NCI-H128 (cell line): ENCODE measurements around the gene CDH22.

Experiments used
- DNase-seq: peaks from one replicate; lab custom pipeline; 2025; ENCODE audit not compliant: unreplicated experiment; lab: John Stamatoyannopoulos, UW

Gene CDH22, protein sequence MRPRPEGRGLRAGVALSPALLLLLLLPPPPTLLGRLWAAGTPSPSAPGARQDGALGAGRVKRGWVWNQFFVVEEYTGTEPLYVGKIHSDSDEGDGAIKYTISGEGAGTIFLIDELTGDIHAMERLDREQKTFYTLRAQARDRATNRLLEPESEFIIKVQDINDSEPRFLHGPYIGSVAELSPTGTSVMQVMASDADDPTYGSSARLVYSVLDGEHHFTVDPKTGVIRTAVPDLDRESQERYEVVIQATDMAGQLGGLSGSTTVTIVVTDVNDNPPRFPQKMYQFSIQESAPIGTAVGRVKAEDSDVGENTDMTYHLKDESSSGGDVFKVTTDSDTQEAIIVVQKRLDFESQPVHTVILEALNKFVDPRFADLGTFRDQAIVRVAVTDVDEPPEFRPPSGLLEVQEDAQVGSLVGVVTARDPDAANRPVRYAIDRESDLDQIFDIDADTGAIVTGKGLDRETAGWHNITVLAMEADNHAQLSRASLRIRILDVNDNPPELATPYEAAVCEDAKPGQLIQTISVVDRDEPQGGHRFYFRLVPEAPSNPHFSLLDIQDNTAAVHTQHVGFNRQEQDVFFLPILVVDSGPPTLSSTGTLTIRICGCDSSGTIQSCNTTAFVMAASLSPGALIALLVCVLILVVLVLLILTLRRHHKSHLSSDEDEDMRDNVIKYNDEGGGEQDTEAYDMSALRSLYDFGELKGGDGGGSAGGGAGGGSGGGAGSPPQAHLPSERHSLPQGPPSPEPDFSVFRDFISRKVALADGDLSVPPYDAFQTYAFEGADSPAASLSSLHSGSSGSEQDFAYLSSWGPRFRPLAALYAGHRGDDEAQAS

DNA sequence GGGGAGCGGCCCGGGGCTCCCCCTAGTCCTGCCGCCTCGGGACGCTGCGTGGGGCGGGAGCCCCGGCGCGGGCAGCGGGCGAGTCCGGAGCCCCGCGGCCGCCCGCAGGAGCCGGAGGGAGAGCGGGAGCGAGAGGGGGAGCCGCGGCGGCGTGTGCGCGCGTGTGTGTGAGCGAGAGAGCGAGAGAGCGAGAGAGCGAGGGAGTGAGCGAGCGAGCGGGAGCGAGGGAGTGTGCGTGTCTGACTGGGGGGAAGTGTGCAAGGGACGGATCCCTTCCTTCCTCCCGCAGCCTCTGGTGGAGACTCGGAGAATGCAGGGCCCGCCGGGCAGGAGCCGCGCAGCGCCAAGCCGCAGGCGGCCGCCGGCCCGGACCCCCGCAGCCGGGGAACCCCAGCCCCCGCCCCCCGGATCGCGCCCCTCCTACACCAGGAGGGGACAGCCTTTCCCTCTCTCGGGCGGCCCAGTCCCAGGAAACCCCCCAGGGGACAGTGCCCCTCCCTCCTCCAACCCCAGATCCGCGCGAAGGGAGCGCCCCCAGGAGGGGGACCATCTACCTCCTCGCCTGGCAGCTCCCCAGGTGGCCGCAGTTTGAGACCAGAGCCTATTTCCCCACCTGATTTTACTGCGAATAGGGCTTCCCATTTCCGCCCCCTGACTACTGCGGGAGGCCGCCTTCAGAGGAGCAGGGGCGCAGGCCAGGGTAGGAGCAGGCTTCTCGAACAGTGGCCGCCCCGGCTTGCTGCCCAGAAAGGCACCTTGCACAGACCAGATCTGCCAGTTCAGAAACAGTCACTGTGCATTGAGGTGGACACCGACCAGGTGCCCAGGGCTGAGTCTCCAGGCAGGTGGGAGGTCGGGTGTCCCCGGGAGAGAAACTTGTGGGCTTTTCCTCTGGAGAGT lies at the start of gene CDH22:
Gene CDH22 (minus strand): TSS at position 241 of the 900 bp plus-strand sequence. CDS start 57,204 bp downstream, outside the sequence.
- peak; percentile 50 for DNase-seq

DNA sequence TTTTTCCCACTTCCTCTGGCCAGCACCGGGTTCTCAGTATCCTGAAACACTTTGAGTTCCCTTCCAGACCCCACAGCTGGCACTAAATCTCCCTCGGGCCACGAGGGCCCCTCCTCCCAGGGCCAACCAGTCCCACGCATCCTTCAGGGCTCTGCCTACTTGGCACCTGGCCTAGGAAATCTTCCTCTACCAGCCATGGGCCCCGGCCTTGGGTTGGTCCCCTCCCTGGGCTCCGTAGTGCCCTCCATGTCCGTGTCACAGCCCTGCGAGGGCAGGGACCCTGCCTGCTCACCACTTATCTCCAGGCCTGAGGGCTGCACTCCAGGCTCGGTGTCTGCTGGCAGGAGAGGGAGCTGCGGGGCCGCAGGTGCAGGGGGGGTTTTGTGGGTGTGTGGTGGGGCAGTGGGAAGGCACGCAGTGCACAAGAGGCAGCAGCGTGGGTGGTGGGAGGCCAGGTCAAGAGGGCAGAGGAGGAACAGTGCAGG lies 48.8 kb upstream of the CDH22 start:
- no peak for DNase-seq

DNA sequence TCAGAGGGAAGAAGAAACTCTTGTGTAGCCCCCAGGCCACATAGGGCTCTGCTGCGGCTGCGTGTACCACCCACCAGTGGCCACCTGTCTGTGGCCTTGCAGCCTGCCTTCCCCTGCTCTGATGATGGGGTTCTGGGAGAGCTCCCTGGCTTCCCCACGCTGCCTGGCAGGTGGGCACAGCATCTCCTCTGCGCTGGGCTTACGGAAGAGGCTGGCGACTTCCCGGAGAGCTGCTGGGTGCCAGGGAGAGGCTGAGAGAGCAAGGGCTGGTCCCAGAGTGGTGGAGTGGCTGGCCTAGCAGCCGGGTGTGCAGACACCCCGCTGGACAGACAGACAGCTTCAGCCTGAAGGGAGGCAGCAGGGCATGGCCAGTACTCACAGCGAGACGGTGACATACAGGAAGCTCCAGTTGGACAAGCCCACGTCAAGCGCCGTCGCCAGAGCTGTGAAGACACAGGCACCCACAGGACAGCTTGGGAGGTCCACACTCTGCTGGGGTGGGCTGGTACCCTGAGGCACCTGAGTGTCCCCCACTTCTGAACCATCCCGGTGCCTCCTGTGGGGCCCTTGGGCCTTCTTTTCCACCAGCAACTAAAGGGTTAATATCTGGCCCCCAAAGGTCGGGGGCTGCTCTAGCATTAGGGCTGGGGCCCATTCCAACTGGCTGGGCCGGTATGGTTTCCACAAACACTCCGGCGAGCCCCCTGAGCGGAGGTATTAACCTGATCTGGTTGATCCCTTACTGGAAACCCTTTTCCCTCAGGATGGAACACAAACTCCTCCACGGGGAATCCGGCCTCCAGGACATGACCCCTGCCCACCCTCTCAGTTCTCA lies 48.1 kb upstream of the CDH22 start:
- no peak for DNase-seq

DNA sequence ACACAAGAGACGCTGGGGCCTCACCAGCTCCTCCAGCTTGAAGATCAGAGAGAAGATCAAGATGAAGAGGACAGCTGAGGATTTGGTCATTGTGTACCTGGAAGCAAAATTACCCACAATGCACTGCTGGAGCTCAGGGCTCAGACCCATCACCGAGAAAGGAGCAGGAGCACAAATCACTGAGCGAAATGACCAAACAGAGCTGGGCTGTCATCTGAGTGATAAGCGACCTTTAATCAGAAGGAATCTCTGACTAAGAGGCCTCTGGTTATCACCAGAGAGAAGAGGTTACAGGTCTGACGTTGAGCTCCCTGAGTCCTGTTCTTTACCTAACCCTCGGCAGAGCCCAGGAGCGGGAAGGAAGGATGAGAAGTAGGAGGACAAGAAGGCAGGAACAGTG lies 47.5 kb upstream of the CDH22 start:
- DNase-seq = no peak

DNA sequence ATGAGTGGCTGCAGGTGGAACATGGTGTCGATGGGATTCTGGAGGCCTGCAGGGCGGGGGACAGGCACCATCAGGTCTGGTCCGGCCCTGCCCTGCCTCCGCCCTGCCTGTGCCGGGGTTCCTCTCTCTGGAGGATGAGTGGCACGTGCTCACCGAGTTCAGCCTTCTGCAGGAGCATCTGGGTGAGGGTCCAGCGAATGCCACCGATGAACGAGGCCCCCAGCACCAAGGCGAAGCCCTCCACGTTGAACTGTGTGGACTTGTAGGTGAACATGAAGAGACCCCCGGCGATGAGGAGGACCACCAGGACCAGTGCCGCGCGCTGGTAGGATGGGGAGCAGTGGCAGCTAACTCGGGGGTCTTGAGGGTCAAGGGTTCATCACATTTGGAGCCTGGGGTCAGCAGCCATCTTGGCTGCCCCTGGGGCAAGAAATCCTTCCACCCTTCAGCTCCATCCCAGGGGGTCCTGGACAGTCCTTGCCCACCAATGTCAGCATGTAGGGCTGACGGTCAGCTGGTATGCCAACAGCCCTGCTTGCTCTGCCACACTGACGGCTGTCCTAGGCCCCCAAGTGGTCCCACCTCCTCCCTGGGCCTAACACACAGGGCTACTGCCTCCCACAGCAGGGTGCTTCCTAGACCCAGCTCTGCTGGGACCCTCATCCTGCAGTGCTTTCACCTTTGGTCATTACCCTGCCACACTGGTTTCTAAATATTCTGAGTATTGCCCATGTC lies 46.8 kb upstream of the CDH22 start:
- no peak for DNase-seq

DNA sequence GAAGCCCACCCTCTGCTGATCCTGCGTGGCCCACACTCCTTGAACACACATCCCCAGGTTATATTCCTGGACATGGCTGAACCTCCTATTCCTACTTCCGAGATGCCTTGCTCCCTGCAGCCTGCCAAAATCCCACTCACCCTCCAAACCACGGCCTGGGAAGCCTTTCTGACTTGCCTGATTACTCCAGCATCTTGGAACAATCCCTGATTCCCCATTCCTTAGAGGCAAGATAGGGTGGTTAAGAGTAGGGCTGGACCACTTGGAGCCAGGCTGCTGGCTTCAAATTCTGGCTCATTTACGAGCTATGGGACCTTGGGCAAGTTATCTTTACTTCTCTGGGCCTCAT lies 45.9 kb upstream of the CDH22 start:
- no peak for DNase-seq

DNA sequence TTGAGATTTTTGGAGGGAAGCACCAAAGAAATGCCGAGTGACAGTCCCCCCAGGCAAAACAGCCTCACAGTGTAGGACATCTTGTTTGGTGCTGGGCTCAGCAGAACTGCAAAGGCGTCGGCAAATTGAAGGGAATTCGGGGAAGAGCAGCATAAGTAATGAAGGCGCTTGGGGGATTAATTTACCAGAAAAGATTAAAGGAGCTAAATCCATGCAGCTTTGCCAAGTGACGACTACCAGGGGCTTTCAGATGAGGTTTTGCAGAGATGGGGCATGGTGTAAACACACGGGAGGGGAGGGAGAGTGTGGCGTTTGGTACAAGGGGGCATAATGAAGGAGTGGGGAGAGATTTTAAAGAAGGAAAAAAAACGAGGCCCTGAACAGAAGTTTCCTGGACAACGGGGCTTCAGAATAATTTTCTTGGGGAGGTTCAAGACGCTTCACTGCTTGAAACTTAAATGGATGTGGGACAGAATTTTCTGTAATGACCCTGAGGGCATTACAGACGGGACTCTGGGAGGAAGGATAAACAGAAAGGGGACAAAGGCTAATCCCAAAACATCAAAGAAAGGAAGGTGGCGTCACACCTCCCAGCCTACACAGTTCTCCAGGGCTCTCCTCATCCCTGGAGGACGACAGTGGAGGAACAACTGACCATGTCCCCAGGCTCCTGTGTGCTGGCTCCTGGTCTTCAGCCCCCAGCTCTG lies 45.4 kb upstream of the CDH22 start:
- no peak for DNase-seq

DNA sequence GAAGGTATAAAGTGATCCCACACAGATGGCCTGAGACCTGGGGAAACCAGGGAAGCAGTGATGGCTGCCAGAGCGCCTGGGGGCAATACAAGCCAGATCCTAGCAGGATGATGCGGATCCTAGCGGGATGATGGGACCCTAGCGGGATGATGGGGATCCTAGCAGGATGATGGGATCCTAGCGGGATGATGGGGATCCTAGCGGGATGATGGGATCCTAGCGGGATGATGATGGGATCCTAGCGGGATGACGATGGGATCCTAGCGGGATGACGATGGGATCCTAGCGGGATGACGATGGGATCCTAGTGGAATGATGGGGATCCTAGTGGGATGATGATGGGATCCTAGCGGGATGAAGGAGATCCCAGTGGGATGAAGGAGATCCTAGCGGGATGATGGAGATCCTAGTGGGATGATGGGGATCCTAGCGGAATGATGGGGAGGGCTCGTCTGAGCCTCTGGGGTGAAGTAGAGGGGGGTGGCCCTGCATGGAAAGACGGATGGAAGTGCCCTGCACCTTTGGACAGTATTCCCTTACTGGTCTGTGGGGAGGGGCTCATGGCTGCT lies 44.2 kb upstream of the CDH22 start:
- no peak for DNase-seq

DNA sequence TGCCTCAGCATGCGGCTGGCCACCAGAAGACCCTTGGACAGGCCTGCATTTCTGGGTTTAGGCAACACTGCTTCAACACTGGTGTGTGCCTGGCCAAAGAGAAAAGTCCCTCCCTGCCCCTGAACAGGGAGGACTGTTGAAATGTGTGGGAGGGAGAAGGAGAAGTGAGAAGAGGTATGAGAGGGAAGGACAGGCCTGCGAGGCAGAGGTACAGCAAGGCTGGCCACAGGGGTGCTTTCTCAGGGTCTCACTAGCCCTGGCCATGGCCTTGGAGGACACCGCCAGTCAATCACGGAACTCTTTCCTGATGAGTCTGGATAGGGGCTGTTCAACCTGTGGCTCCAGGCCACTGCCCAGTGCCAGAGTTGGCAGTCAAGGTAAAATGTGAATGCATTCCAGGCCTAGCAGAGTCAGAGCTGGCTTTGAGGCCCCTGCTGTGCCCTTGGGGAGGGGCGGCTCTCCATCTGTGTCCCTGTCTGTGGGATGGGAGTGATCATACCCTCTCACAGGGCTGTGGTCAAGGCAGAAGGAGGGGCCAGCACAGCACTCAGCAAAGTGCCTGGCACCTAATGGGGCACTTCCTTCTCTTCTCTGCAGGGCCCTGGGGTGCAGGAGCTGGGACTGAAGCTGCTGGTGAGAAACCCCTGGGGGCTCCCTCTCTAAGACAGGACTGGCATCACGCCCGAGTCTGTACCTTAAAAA lies 43.2 kb upstream of the CDH22 start:
- DNase-seq = no peak

DNA sequence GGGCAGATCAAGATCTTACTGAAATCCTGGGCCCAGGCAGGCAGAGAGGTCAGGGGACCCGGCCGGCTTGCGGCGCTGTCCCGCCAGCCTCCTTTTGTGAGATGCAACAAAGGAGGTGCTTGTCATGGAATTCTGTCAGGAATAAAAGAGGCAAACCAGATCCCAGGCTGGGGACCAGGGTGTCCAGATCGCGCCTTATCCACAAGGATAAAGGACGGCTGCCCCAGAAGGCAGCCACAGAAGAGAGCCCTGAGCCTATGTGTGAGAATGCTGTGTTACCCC lies 42.6 kb upstream of the CDH22 start:
- DNase-seq = no peak

DNA sequence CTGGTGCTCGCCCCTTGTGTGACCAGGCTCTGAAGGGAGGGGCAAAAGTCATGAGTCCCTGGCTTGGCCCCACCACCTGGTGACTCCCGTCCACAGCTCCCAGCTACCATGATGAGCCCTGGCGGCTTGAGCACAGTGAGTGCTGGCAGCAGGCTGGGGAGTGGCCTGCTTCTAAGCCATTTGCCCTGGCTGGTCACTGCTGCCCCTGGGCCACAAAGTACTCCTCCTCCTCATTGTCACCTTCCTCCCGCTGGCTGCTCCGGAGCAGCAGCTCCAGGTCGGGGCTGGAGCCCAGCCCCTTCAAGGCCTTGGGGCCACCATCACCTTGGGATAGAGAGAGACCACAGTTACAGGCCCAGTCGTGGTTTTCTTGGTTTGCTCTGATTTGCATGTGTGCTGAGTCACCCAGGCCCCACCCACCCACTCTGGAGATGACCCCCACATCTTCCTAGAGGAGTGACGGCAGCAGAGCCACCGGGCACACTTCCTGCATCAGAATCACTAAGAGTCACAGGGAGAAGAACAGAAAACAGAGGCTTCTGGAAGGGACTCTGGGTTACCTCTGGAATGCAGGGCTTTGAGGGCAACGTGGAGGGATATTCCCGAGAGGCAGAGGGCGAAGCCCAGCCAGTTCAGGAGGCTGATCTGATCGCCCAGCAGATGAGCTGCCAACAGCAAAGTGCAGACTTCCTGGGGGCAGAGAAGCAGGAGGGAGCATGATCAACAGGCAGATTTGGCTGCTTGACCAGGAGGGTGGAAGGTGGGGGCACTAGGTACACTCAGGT lies 42.1 kb upstream of the CDH22 start:
- DNase-seq = no peak

DNA sequence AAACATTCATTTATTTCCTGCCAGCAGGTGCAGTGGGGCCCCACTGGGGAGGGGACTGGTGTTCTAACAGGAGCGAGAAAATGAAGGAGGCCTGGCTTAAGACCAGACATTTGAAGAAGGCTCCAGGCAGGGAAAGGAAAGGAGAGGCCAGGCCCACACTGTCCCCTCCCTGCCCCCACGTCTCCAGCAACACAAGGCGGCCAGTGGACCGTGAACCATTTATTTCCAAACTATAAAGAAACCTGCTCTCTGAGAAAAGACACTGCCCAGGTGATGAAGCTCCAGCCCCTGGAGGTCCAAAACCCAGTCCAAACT lies 41.4 kb upstream of the CDH22 start:
- no peak for DNase-seq

DNA sequence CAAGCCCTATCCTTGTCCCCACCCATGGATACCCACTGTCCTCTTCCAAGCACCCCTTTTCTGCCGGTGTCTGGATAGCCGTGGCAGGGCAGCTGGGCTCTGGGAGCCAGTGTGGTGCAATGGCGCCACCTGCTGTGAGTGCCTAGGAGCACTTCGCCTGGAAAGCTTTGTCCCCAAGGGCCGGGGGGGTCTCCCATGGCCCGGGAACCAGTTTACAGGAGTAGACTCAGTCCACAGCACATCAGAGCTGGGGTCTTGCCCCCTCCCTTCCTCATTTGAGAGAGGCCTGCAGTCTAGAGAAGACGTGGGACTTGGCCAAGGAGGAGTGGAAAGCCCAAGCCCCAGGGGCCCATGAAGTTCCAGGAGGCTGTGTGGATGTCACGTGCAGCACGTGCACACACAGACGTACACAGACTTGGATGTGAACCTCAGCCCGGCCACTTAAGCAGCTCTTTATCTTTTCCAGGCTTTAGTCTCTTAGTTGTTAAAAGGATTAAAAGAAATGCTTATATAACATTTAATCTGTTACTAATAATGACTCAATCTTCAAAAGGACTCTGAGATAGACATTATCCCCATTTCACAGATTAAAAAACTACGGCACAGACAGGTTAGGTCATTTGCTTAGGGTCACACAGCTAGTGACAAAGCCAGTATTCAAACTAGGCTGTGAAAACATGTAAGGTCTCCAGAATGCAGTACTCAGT lies 40.9 kb upstream of the CDH22 start:
- peak; percentile 44 for DNase-seq

DNA sequence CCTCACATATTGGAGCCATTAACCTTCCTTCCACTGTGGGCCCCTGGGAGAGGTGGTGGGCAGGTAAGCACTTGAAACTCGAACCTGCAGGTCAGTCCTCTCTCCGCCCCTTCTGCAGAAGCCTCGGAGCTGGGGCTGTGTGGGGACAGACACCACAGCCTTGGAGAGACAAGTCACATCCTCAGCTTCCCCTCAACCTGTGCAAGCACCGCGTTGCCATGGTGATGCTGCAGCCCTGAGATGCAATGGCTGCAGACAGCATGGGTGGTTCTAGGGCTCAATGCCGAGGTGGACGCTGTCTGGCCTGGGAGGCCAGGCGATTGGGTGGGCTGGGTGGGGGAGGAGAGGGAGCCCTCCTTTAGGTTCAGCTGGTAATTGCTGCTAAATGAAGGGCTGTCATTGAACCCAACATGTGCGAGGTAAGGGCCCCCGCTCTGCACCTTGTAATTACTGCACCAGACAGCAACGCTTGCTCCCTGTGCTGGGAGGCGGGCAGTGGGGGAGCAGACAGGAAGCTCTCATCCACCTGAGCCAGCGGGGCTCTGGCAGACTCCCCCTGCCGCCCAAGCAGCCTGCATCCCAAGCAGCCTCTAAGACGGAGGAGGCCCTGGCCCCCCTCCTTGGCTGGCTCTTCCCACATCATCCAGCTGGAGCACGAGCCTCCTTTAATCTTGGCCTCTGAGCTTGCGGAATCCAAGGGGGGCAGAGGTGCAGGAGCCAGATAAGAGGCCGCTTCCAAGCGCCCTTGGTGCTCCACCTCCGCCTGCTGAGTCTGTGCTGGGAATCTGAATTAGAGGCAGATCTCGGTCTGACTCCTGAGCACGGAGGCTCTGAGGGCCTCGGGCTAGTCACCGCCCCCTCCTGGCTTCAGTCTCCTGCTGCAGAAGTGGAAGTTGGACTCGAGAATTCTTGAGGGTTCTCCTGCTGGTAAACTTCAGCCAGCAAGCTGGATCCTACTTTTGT lies 39.8 kb upstream of the CDH22 start:
- no peak for DNase-seq

DNA sequence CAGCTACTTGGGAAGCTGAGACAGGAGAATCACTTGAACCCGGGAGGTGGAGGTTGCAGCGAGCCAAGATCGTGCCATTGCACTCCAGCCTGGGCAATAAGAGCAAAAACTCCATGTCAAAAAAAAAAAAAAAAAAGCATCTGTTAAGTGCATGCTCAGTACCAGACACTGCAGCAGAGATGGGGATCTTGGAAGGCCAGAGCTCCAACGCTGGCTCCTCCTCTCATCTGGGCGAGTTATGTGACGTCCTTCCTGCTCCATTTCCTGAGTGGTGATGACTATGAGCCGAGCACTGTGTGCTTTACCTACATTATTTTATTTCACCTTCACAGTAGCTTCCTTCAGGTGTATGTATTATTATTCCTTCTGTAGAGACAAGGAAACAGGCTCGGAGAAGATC lies 38.5 kb upstream of the CDH22 start:
- DNase-seq = no peak
